SKM-1 (cell line): ENCODE results near the gene MAPT.
A peak's percentile ranks its signal among the peaks of the same experiment; 100 is the strongest.

Source experiments
- DNase-seq: peaks from one replicate; lab custom pipeline; 2025; ENCODE audit not compliant: unreplicated experiment; lab: John Stamatoyannopoulos, UW

The MAPT gene

DNA sequence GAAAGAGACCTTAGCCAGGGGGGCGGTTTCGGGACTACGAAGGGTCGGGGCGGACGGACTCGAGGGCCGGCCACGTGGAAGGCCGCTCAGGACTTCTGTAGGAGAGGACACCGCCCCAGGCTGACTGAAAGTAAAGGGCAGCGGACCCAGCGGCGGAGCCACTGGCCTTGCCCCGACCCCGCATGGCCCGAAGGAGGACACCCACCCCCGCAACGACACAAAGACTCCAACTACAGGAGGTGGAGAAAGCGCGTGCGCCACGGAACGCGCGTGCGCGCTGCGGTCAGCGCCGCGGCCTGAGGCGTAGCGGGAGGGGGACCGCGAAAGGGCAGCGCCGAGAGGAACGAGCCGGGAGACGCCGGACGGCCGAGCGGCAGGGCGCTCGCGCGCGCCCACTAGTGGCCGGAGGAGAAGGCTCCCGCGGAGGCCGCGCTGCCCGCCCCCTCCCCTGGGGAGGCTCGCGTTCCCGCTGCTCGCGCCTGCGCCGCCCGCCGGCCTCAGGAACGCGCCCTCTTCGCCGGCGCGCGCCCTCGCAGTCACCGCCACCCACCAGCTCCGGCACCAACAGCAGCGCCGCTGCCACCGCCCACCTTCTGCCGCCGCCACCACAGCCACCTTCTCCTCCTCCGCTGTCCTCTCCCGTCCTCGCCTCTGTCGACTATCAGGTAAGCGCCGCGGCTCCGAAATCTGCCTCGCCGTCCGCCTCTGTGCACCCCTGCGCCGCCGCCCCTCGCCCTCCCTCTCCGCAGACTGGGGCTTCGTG is at the start of gene MAPT:
Gene MAPT (plus strand): TSS at position 533 of the 763 bp plus-strand sequence. CDS start 67,784 bp downstream, outside the sequence.
- DNase-seq, result peak; percentile 84

DNA sequence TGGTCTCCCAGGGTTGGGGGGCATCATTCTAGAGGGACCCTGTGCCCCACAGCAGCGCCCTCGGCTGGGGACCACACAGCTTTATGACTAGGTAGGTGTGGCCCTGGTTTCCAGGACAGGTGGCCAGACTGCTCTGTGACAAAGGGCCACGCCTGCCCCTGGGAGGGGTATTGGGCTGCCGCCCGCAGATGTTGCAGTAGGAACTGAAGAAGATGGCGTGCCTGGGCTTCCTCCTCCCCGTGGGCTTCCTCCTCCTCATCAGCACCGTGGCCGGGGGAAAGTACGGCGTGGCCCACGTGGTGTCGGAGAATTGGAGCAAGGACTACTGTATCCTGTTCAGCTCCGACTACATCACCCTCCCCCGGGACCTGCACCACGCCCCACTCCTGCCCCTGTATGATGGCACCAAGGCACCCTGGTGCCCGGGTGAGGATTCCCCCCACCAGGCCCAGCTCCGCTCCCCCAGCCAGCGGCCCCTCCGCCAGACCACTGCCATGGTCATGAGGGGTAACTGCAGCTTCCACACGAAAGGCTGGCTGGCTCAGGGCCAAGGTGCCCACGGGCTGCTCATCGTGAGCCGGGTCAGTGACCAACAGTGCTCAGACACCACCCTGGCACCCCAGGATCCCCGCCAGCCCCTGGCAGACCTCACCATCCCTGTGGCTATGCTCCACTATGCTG is 49.5 kb upstream of the MAPT start, which contains the start of gene SPPL2C:
Gene SPPL2C (plus strand): TSS at position 187 of the 681 bp plus-strand sequence. CDS start 26 bp downstream, at position 213.
- no peak for DNase-seq

DNA sequence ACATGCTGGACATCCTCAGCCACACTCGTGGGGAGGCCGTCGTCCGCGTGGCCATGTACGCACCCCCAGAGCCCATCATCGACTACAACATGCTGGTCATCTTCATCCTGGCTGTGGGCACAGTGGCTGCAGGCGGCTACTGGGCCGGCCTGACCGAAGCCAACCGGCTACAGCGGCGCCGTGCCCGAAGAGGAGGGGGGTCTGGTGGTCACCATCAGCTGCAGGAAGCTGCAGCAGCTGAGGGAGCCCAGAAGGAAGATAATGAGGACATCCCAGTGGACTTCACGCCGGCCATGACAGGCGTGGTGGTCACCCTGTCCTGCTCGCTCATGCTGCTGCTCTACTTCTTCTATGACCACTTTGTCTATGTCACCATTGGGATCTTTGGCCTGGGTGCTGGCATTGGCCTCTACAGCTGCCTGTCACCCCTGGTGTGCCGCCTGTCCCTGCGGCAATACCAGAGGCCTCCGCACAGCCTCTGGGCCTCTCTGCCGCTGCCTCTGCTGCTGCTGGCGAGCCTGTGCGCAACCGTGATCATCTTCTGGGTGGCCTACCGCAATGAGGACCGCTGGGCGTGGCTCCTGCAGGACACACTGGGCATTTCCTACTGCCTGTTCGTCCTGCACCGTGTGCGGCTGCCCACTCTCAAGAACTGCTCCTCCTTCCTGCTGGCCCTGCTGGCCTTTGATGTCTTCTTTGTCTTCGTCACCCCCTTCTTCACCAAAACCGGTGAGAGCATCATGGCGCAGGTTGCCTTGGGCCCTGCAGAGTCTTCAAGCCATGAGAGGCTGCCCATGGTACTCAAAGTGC is 48.8 kb upstream of the MAPT start:
- DNase-seq, result no peak

DNA sequence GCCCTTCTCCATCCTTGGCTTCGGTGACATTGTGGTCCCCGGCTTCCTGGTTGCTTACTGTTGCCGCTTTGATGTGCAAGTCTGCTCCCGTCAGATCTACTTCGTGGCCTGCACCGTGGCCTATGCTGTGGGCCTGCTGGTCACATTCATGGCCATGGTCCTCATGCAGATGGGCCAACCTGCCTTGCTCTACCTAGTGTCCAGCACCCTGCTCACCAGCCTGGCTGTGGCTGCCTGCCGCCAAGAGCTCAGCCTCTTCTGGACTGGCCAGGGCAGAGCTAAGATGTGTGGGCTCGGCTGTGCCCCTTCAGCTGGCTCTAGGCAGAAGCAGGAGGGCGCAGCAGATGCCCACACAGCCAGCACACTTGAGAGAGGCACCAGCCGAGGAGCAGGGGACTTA is 48.1 kb upstream of the MAPT start:
- DNase-seq, result no peak

DNA sequence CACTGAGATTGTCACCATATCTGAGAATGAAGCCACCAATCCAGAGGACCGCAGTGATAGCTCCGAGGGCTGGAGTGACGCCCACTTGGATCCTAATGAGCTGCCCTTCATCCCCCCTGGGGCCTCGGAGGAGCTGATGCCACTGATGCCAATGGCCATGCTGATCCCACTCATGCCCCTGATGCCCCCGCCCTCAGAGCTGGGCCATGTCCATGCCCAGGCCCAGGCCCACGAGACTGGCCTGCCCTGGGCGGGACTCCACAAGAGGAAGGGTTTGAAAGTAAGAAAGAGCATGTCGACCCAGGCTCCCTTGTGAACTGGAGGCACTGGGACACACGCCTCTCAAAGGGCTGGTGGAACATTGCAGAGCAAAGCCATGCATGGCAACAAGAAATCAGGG is 47.7 kb upstream of the MAPT start:
- no peak for DNase-seq

DNA sequence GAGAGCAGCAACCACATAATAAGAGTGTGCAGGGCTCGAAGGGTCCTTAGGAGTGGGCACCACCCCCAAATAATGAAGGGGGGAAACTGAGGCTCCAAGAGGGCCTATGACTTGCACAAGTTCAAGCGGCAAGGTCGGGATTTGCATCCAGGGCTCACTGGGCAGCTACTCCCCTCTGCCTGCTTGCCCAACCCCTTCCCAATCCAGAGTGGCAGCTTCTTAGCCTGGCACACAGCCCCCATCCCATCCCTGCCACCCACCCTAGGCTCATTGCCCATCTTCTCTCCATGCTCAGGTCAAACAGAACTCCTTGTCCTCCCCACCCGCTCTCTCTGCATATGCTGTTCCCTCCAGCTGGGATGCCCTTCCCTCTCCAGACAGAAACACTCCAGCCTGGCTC is 47.3 kb upstream of the MAPT start:
- DNase-seq, result no peak

DNA sequence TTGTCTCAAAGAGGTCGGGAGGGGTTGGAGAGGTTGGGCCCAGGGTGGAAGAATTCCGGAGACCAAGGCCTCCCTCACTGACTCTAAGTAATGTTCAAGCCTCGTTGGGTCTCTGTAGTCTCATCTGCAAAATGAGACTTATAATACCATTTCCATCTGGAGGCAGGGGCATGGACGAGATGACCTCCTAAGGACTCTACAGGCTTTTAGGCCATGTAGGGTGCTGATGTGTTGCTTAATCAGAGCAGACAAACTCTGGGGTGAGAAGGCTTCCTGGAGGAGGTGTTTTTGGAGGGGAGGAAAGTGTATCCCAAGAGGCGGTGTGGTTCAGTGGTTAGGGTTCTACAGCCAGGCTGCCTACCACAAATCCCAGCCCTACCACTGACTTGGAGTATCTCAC is 46.6 kb upstream of the MAPT start:
- DNase-seq, result no peak

DNA sequence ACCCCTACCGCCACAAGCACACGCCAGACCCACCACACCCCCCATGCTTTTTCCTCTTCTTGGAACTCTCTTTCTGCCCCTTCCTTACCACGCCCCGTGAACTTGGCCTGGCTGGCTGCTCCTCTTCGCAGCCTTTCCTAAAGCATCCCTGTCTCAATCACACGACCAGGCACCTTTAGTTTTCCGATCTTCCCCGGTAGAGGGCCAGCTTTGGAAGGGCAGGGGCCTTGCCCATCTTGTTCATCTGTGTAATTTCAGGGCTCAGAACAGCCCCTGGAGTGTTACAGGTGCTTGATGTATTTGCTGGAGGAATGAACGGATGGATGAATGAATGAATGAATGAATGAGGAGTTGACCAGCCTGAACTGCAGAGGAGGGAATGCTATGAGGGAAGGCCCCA is 45.9 kb upstream of the MAPT start:
- DNase-seq, result no peak

DNA sequence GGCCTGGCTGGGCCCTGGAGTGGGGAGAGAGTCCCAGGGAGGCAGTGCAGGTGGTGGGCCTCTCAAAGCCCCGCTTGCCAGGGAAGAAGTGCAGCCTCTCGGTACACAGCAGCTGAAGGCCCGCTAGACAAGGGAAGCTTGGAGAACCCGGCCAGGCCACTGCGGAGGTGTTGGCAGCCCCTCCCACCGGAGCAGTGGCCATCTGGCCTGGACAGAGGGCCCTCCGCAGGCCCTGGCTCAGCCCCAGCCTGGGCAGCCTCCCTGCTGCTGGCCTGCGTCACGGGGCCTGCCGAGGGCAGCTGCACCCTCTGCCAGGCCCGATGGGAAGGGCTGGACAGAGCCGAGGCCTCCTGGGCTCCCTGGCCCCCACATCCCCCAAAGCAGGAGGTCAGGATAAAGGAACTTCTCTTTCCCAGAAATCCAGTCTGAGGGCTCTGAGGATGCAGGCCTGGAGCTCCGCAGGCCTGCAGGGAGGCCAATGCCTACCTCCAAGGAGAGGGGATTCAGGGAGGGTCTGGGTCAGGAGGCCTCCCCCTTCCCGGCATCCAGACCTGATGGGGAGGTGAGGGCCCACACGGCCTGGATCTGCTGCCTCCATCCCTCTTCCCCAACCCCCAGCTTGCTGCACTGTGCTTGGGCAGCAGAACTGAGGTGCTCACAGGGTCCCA is 45.4 kb upstream of the MAPT start:
- DNase-seq, result no peak

DNA sequence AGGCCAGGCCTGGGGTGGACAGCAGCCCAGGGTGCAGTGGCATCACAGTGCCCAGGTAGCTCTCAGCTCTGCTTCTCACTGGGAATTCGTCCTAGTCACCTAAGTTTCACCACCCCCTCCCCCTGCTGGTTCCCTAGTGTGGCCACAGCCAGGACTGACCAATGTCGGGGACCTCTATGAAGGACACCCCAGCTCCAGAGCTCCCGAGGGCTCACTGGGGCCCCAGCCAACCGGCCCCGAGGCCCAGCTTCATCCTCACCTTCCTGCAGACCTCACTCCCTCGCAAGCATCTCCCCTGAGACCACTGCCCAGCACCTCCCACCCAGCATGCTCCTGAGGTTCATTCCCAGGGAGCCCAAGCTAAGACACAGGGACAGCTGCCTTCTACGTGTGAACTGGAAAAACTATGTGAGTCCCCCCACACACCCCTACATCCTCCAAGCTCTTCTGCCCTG is 44.8 kb upstream of the MAPT start:
- no peak for DNase-seq

DNA sequence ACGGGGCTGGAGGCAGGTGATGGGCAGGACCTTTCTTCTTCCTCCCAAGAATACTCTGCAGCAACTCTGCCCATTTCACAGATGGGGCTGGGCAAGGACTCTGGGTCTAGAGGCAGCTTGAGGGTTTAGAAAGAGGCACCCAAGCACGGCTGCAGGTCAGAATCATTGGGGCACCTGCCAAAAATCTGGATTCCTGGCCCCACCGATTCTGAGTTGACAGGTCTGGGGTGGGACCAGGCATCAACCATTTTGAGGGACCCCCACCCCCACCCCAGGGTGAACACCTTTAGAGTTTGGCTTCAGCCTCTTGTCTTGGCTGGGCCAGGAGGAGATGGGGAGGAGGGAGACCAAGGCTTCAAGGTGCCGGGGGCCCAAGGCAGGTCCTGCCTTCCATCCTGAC is 44.3 kb upstream of the MAPT start:
- DNase-seq, result no peak

DNA sequence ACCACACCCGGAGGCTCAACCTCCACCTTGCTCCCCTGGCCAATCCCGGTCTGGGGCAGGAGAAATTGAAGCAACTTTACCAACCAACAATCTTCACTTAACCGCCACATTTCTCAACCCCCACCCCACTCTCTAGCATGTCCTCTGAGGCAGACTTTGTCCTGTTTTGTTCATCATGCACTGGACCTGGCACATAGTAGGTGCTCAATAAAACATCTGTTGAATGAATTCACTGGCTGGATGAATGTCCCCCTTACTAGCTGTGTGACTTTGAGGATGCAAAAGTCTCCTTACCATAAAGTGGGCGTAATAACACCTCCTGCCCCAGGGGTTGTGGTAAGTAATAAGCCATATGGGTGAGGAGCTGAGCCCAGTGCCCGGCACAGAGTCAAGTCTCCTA is 43.9 kb upstream of the MAPT start:
- DNase-seq, result no peak

DNA sequence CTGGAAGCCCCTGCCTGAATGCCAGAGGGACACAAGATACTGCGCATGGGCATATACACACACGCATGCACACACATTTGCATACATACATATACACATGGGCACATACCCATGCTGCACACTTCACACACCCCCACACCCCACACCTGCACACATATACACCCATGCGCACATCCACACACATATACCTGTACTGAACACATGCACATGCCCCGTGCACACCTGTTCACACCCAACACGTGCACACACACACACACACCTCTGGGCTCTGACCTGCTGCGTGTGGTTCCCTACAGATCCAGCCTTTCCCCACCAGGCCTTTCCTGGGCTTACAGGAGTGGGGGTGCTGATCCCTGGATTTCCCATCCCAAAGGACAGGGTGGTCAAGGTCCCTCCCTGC is 43.3 kb upstream of the MAPT start:
- no peak for DNase-seq

DNA sequence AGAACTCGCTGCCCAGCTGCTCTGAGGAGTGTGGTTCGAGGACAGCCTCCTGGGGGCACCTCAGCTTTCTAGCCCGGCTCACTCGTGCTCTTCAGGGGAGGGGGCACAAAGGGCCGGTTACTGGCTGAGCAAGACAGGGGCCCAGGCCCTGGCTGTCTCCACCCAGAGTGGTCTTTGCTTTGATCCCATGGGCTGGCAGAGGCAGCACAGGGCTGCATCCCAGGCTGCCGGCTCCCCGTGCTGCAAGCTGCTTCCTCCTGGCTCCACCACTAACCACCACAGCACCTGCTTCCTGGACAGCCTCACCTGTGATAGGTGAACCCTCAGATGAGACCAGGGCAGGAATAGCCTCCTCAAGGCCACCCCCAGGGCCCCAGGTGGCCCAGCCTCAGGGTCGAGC is 42.9 kb upstream of the MAPT start:
- DNase-seq, result no peak

DNA sequence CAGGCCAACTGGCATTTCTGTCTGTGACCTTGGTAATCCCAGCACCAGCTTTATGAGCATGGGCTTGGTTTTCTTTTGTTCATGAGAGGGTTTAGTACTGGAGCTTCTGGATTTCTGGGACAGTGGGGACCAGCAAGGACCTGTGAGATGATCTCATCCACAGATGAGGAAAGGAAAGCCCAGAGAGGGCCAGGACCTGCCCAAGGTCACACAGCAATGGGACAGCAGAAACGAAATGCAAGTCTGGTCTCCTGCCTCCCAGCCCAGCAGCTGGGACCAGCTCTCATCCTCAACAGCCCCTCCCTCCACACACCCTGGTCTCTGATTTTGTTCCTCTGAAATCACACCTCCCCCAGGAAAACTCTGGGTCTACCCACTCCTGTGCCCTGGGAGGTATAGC is 42.5 kb upstream of the MAPT start:
- no peak for DNase-seq

DNA sequence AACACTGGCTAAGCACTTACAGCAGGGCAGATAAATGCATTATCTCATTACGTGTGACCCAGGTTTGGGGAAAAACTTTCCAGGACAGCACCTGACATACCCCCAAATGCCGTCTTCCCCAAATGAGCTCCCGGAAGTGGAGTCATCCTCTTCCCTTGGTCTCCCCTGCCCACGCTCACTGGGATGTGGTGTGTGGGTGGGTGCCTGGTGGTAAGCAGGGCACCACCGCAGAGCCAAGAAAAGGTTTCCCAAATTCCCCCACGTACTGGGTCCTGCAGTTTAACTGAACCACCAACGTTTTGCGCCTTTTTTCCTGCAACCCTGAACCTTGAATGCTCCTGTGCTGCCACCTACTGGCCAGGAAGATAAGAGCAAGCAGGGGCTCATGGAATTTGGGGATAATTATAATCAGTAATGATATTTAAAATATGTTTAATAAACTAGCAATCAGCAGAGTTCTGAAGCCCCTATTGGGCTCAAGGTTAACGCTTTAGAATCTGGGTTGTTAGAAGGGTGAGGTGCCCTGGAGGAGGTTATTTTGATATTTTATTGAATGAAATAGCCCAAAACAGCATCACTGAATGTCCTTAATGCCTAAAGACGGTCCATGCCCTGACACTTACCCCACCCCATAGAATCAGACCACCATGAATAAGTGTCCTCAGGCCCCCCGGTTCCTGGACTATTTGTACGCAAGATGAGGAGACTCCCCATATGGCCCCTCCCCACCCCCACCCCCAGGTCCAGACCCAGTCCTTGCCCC is 41.6 kb upstream of the MAPT start:
- DNase-seq, result peak; percentile 41

DNA sequence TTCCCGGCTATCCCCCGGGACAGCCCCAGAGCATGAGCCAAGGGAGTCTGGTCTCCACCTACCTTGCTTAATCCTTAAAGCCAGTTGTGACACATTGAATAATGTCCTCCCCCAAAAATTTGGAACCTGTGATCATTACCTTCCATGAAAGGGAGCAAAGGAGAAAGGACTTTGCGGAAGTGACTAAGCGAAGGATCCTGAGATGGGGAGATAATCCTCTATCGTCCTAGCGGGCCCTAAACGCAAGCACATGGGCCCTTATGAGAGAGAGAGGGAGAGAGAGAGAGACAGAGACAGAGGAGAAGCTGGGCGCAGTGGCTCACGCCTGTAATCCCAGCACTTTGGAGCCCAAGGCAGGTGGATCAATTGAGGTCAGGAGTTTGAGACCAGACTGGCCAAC is 40.1 kb upstream of the MAPT start:
- DNase-seq, result no peak

DNA sequence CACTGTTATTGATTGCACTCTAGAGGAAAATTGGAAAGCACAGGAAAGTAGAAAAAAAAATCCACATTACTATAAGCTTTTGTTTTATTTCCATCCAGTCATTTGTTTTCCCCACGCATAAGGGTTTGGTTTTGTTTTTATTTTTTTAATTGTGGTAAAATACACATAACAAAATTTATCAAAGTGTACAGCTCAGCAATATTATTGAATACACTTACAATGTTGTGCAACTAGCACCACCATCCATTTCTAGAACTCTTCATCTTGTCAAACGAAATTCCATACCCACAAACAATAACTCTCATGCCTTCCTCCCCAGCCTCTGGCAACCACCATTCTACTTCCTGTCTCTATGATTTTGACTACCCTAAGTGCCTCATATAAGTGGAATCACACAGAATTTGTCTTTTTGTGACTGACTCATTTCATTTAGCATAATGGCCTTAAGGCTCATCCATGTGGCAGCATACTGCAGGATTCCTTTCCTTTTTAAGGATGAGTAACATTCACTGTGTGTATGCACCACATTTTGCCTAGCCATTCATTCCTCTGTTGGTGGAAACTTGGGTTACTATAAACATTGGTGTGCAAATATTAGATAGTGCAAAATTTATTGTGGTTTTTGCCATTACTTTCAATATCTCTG is 38.5 kb upstream of the MAPT start:
- DNase-seq, result no peak

DNA sequence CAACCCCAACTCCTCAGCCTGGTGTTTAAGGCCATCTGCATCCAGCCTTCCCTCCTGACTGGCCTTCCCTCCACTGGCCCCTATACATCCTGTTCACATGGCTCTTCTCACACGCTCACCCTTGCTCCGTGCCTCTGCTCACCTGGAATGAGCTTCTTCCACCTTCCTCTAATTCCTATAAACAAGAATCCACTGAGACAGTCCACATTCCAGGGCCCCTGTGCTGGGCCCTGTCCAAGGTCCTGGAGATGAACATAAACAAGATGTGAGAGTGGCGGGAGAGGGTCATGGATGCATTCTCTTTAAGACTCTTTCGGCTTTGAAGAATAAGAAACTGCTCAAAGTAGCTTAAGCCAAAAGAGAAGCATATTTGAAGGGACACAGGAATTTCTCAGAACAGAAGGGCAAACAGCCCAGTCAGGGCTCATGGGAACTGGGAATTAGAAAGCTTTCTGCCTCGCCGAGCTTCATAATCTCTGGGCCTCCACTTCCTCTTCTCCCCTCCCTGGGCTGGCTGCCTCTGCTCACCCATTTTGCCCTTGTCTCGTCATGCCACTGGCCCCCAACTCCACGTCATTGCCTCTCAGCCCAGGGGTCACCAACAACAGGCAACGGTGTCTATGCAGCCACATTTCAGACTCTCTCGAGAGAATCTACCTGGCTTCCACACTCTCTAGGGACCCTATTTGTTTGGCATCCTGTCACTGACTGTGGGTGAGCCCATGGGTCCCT is 36.2 kb upstream of the MAPT start:
- DNase-seq, result no peak
